Esophagus mucosa (tissue), 1 donor: ENCODE results near the gene SLC2A5. TPM values are rescaled to one million over a fixed set of nuclear protein-coding genes. Genes with fewer than 3 reads are reported as not detected.

ENCODE experiments used
- ATAC-seq: fragments of 200-7000 bp; cut with Tn5 transposase; one replicate; pipeline ENCODE4 v1.9.1; 2020
- total RNA-seq: library from RNA; stranded (reverse); gene quantifications from one replicate; pipeline ENCODE4 v1.2.4, GENCODE V29; 2023
- donor health status: DM: yes; HTN: yes; CAD: no.

The SLC2A5 gene
- total RNA-seq, 1 donor from 2014 or later = 5.9 TPM

DNA sequence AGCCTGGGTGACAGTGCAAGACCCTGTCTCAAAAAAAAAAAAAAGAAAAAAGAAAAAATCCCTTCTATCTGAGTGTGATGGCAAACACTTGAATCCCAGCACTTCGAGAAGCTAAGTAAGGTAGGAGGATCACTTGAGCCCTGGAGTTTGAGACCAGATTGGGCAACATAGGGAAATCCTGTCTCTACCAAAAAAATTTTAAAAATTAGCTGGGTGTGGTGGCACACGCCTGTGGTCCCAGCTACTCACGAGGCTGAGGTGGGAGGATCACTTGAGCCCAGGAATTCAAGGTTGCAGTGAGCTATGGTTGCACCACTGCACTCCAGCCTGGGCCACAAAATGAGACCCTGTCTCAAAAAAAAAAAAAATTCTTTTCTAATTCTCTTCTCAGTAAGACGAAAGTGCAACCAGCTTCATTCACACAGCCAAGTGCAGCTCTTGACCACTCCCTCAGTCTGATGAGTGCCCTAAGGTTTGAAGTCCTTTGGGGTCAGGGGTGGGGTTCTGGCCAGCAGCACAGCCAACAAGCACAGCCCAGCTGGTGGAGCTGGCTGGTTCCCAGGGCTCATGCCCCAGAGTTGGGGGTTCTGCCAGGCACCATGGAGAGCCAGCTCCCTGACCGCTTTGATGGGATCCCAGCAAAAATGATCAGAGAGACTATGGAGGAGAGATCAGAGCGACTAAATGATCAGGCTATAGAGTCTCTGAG lies 8.0 kb downstream of the SLC2A5 start:
- ATAC-seq = no peak

- ATAC-seq = peak; percentile 30
Observed at GRCh38 chr1:9059891-9060744, 9.3 kb downstream of the SLC2A5 start.

GRCh38 chr1:9058465-9058864 lies 11.0 kb downstream of the SLC2A5 start:
- no peak for ATAC-seq

DNA sequence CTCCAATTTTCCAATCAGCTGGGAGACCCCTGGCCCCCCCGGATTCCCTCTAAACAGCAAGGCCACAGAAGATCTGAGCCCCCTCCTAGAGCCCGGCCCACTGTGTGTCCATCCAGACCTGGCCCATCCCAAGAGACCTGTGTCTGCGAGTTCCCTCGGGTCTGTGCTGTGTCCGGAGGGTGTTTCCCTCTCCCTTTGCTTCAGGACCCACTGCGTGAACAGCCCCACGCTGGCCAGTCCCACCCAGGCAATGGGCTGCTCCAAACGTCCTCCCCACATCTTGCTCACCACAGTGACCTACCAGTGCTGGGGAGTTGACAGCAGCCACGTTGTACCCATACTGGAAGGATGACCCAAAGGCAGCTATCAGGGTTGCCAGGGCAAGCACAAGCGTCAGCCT lies 11.6 kb downstream of the SLC2A5 start:
- no peak for ATAC-seq

- no peak for ATAC-seq
Observed at GRCh38 chr1:9052272-9053049, 17.0 kb downstream of the SLC2A5 start.

GRCh38 chr1:9051379-9051778 lies 18.1 kb downstream of the SLC2A5 start:
- no peak for ATAC-seq

DNA sequence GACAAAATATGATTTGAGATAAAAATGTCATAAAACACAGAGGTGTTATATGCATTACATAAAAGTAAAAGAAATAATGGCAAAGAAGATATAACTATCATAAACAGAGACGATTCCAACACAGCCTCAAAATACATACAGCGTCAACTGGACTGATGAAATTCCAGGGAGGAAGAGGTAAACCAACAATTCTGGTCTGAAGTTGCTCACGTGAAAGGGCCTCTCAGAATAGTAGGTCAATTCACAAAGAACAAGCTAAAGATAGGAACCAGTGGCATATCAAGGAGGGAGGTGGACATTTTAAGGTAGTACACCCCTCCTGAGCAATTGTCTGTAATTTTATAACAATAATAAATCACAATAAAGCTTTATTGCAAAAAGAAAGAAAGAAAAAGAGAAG lies 18.6 kb downstream of the SLC2A5 start:
- ATAC-seq = no peak

DNA sequence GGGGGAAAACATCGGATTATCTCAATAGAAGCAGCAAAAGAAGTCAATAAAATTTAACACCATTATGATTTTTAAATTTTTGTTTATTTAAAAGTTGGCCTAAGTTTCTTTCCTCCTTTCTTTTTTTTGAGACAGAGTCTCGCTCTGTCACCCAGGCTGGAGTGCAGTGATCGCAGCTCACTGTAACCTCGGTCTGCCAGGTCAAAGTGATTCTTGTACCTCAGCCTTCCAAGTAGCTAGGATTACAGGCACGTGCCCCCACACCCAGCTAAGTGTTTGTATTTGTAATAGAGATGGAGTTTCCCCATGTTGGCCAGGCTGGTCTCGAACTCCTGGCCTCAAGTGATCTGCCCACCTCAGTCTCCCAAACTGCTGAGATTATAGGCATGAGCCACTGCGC lies 20.9 kb downstream of the SLC2A5 start:
- ATAC-seq = no peak

- no peak for ATAC-seq
Observed at GRCh38 chr1:9047019-9047418, 22.4 kb downstream of the SLC2A5 start.

DNA sequence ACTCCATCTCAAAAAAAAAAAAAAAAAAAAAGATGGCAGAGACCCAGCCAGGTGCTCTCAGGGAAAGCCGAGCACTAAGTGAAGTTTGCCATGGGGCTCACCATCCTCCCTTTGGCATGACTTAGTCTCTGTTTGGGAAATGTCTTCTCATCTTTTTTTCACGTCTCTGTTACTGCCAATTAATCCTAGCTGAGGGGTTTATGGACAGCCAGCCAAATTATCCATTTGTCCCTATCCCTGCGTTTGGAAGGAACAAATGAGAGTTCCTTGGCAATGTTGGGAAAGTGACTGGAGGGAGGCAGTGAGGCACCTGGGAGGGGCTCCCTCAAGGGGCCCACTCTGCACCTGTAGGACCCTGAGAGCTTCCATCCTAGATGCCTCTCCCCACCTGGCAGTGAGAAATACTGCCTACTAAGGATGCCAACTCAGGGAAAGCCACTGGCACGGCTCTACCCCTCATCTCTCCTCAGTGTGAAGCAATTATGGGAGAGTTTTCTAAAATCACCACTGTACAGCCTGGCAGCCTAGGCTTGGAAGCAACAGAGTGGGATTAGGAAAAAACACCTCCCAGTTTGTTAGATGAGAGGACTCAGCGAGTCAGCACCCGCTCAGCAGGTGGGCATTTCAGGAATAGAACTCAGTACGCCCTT lies 23.4 kb downstream of the SLC2A5 start:
- ATAC-seq = no peak

DNA sequence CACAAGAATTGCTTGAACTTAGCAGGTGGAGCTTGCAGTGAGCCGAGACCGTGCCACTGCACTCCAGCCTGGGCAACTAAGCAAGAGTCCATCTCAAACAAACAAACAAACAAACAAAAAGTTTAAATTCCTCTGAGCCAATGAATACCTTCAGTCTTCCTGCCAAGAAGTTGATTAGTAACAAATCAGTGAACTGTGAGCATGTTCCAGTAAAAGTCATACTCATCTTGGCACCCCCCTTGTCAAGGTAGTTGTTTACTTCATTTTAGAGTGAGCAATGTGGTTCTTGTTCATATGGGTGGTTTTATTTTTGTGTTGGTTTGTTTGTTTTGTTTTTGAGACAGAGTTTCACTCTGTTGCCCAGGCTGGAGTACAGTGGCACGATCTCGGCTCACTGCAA lies 25.2 kb downstream of the SLC2A5 start:
- no peak for ATAC-seq

DNA sequence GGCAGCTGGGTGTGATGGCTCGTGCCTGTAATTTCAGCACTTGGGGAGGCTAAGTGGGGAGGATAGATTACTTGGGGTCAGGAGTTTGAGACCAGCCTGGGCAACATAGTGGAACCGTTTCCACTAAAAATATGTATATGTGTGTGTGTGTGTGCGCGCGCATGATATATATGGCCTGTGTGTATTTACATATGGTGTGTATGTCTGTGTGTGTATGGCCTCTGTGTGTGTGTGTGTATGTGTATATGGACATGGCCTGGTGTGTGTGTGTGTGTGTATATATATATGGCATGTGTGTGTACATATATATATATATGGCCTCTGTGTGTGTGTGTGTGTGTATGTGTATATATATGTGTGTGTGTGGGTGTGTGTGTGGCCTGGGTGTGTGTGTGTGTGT lies 27.2 kb downstream of the SLC2A5 start:
- no peak for ATAC-seq

DNA sequence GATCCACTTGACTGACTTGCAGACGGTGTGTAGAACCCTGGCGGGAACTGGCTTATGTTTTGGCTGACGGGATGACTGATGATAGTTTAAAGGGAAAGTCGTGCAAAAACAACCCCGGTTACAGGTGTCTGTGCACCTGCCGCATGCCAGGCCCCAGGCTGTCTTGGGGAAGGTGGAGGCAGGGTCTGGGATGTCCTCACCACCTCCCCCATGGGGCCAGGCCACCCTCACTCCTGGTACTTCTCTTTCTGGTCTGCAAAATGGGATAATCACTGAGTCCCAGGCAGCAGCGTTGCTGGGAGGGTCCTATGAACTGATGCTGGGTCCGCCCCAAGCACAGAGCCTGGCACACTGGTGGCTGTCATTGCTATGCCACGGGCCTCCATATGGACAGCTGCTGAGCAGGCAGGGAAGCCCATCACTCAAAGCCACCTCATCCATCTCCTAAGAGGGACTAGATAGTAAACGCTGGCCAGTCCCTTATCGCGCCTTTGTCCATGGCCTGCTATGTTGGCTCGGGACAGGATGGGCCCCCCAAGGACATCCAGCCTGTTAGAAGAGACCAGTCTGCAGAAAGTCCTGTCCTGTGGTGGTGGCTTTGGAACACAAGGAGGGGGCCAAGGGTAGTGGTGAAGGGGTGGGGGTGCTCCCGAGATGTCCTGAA lies 28.2 kb downstream of the SLC2A5 start:
- no peak for ATAC-seq

GRCh38 chr1:9040659-9041030 lies 28.8 kb downstream of the SLC2A5 start:
- ATAC-seq = no peak

GRCh38 chr1:9039761-9040658 lies 29.4 kb downstream of the SLC2A5 start:
- ATAC-seq = no peak

DNA sequence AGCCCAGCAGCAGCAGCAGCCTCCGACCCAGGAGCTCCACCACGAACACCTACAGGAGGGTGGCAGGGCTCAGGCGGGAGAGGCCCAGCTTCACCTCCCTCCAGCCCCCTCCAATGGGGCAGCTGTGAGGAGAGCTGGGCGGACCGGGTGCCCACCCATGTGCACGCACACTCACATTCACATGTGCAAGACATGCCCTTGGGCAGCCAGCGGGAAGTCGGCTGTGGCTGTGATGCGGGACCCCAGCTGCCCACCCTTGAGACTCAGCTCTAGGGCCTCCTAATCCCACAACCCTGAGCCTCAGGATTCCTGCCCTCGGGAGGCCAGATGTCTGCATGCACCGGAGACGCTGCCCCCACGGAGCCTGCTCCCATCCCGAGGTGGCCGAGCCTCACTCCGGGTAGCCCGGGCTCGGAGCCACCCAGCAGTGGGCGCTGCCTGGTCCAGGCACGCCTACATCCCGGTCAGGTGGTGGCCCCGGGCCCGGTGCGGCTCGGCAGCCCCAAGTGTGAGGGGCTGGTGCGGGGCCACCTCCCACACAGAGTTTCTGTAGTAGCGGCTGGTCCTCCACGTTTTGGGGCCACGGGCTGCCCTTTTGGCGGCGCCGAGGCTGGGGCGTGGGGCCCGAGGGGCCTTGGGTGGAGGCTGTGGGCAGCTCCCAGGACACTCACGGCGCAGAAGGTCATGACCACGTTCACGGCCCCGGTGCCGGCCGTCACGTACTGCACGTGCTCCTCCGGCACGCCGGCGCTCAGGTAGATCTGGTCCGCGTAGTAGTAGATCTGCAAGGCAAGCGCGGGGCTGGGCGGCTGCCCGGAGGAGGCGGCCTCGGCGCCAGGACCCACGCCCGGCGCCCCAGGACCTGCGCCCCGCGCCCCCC lies 30.3 kb downstream of the SLC2A5 start:
- ATAC-seq = peak; percentile 4

DNA sequence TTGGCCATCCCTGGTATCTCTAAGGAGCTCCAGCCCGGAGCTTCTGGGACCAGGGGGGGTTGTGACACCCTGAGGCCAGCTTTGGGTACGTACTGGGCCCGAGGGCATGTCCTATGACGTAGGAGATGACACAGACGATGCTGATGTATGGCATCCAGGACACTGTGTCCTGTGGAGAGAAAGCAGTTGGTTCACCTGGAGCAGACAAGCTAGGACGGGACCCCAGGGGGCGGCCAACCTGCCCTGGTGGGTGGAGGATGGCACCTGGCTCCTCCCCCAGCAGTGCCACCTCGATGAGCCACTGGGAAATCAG lies 31.1 kb downstream of the SLC2A5 start:
- peak; percentile 5 for ATAC-seq

DNA sequence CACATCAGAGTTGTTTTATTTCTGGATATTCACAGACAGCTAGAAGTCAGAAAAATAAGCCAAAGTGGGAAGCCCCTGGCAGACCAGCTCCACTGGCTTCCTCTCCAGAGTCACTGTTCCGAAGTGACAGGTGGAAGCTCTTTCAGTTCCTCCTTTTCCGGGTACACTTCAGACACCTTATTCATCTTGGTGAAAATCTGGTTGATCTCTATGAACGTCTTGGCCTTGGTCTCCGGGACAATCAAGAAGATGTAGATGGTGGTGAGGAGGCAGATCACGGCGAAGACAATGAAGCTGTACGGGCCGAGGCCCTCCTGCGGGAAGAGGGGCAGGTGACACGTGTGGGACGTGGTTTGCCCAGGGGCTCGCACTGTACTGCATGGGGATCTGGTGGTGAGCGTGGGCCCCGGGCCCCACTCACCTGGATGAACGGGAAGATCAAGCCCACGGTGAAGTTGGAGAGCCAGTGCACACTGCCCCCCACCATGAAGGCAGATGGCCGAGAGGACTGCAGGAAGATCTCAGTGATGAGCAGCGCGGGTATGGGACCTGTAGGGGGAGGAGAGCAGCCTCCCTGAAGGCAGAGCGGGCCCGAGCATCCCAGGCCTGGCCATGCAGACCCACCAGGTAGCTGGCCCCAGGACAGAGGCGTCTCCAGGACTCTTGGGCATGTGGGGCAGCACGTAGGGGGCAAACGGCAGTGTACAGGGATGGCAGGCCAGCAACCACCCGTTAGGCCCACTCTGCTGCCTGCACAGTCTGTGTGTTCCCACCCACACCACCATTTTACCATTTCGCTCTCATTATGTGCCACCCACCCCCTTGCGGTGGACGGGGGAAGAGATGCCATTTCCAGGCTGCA lies 31.7 kb downstream of the SLC2A5 start:
- peak; percentile 13 for ATAC-seq

- no peak for ATAC-seq
Observed at GRCh38 chr1:9035226-9035625, 34.2 kb downstream of the SLC2A5 start.
